Hematopoietic multipotent progenitor cell treated with erythropoietin and hydrocortisone succinate and interleukin-3 and kit ligand, for 6 days (in vitro differentiated cells): ENCODE measurements around the gene PPP2R3C.
"Not testable (repeated sequence)": the region's sequence is repeated elsewhere in the genome, so short reads cannot be mapped to it uniquely, and the experiment has no call there.

Source experiments
- DNase-seq: peaks from one replicate; pipeline ENCODE4 v3.0.0-alpha.2; 2015

Gene PPP2R3C

GRCh38 chr14:35123388-35123703 is 1.6 kb upstream of the PPP2R3C start:
- DNase-seq, result no peak

GRCh38 chr14:35122696-35123387 is 1.1 kb upstream of the PPP2R3C start:
- DNase-seq, result peak; percentile 43

GRCh38 chr14:35121026-35121886 is 534 bp downstream of the PPP2R3C start:
- DNase-seq, result no peak

- no peak for DNase-seq
These were observed 4.7 kb downstream of the PPP2R3C start for GRCh38 chr14:35117112-35117511.

- DNase-seq, result no peak
These were observed 5.5 kb downstream of the PPP2R3C start for GRCh38 chr14:35116242-35116641.

GRCh38 chr14:35114036-35114435 is 7.8 kb downstream of the PPP2R3C start:
- DNase-seq, result no peak

- DNase-seq, result no peak
These were observed 8.4 kb downstream of the PPP2R3C start for GRCh38 chr14:35113308-35113950.

- DNase-seq, result peak; percentile 24
These were observed 9.1 kb downstream of the PPP2R3C start for GRCh38 chr14:35112641-35113040.

- peak; percentile 7 for DNase-seq
These were observed 13.9 kb downstream of the PPP2R3C start for GRCh38 chr14:35107866-35108265.

- DNase-seq, result not testable (repeated sequence)
These were observed 27.1 kb downstream of the PPP2R3C start for GRCh38 chr14:35094645-35095044.

- no peak for DNase-seq
These were observed 33.3 kb downstream of the PPP2R3C start for GRCh38 chr14:35088514-35088913.

- DNase-seq, result no peak
These were observed 36.3 kb downstream of the PPP2R3C start for GRCh38 chr14:35085441-35085840.

- no peak for DNase-seq
These were observed 38.1 kb downstream of the PPP2R3C start for GRCh38 chr14:35083530-35084150.

- no peak for DNase-seq
These were observed 42.0 kb downstream of the PPP2R3C start for GRCh38 chr14:35079742-35080141.

- no peak for DNase-seq
These were observed 43.7 kb downstream of the PPP2R3C start for GRCh38 chr14:35078082-35078481.

- peak; percentile 70 for DNase-seq
These were observed 48.3 kb downstream of the PPP2R3C start for GRCh38 chr14:35073486-35073885.

GRCh38 chr14:35072226-35072625 is 49.6 kb downstream of the PPP2R3C start:
- DNase-seq, result no peak

GRCh38 chr14:35068238-35069012 is 53.4 kb downstream of the PPP2R3C start:
- no peak for DNase-seq

GRCh38 chr14:35065731-35066130 is 56.1 kb downstream of the PPP2R3C start:
- DNase-seq, result not testable (repeated sequence)

- peak; percentile 56 for DNase-seq
These were observed 60.5 kb downstream of the PPP2R3C start for GRCh38 chr14:35061113-35061791.

- DNase-seq, result no peak
These were observed 69.2 kb downstream of the PPP2R3C start for GRCh38 chr14:35052637-35053036.

- no peak for DNase-seq
These were observed 70.0 kb downstream of the PPP2R3C start for GRCh38 chr14:35051796-35052195.
